Cerebellar cortex (tissue), 1 donor: Measurements from ENCODE around the gene TBC1D16.

Experiments used
- DNase-seq: peaks from one replicate; pipeline ENCODE4 v3.0.0-alpha.2; 2015; ENCODE audit warnings: low spot score

Gene TBC1D16, protein sequence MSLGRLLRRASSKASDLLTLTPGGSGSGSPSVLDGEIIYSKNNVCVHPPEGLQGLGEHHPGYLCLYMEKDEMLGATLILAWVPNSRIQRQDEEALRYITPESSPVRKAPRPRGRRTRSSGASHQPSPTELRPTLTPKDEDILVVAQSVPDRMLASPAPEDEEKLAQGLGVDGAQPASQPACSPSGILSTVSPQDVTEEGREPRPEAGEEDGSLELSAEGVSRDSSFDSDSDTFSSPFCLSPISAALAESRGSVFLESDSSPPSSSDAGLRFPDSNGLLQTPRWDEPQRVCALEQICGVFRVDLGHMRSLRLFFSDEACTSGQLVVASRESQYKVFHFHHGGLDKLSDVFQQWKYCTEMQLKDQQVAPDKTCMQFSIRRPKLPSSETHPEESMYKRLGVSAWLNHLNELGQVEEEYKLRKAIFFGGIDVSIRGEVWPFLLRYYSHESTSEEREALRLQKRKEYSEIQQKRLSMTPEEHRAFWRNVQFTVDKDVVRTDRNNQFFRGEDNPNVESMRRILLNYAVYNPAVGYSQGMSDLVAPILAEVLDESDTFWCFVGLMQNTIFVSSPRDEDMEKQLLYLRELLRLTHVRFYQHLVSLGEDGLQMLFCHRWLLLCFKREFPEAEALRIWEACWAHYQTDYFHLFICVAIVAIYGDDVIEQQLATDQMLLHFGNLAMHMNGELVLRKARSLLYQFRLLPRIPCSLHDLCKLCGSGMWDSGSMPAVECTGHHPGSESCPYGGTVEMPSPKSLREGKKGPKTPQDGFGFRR

DNA sequence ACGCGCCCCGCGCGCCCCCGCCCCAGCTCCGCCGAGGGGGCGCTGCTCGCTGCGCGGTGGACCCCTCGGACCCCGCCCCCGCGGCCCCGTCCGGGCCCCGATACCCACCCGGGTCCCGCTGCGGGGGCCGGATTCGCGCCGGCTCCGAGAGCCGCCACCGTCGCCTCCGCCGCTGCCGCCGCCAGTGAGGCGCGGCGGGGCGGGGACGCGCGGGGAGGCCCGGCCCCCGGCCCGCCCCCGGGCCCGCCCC lies at the start of gene TBC1D16:
Gene TBC1D16 (minus strand): TSS at position 186 of the 250 bp plus-strand sequence. CDS start 22,325 bp downstream, outside the sequence.
- no peak for DNase-seq

DNA sequence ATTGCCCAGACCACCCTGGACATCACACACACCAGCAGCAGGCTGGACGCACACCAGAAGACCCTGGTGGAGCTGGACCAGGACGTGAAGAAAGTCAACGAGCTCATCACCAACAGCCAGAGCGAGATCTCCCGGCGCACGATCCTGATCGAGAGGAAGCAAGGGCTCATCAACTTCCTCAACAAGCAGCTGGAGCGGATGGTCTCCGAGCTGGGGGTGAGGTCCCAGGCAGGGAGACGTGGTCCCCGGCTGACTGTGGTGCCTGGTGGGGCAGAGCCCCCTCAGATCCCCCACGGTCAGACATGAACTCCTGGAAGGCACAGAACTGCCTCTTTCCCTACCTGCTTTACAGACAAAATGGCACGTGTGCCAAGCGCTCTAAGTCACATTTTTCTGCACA lies 49.1 kb upstream of the TBC1D16 start:
- no peak for DNase-seq

DNA sequence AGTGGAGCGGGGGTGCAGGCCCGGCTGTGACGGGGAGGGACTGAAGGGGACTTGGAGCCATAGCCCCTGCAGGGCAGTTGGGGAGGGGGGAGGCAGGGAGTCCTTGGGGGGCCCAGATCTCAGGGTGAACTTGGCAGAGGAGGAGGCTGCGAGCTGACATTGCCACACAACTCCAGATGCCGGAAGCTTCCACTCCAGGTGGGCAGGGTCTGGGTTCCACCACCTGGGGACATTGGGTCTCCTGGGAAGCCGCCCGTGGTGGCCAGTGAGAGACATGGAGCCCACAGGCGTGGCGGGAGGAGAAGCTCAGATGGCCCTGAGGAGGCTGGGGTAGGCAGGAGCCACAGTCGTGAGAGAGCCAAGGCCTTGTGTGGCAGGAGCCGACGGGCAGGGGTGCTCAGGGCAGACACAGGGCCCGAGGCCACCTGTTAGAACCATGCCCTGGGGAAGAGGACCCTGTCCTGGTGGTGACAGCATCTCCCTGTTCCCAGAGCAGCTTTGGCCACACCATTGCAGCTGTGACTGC lies 47.5 kb upstream of the TBC1D16 start:
- no peak for DNase-seq

DNA sequence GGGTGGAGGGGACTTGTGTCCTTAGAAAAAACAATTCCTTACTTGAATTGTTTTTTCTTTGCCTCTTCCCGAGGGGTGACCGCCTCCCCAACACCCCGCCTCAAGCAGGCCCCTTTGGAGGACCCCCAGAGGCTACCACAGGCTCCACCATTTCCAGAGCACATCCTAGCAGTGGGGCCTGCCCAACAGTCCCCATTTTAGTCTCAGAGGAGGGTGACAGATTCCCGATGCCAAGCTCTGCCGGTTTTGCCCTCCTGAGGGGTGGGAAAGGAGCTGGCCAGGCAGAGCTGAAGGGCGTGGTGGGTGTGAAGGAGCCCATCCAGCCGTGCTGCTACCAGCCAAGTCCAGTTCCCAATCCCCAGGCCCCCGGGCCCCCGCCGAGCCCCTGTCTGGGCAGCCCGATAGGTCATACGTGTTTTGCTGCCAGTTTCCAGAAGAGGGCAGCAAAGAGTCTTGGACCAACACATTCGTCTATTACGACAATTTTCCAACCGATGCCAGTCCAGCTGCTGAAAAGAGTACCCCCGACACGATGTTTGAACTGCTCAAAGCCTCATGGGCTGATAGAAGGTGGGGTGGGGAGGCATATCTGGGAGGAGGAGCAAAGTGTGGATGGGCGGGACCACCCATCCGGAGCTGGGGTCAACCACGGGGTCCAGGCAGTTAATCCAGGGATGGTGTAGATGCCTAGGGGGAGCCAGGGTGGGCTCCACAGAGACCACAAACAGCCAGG lies 46.9 kb upstream of the TBC1D16 start:
- peak; percentile 71 for DNase-seq

DNA sequence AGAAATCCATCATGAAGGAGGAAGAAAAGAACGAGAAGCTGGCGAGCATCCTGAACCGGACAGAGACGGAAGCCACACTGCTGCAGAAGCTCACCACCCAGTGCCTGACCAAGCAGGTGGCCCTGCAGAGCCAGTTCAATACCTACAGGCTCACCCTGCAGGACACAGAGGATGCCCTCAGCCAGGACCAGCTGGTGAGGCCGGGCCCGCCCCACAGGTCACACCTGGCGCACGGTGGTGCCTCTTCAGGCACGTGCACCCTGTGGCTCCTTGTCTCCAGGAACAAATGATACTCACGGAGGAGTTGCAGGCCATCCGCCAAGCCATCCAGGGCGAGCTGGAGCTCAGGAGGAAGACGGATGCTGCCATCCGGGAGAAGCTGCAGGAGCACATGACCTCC lies 45.9 kb upstream of the TBC1D16 start:
- DNase-seq: no peak

DNA sequence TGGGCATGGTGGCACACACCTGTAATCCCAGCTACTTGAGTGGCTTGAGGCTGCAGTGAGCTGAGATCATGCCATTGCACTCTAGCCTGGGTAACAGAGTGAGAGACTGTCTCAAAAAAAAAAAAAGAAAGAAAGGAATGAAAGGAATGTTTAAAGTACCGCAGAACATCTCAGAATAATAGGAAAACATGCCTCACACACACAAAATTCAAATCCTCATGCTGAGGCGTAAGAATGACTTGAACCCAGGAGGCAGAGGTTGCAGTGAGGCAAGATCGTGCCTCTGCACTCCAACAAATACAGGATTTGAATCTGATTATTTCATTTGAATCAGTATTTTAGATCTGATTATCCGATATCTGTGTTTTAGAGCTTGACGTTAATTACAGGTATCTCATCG lies 44.4 kb upstream of the TBC1D16 start:
- no peak for DNase-seq

DNA sequence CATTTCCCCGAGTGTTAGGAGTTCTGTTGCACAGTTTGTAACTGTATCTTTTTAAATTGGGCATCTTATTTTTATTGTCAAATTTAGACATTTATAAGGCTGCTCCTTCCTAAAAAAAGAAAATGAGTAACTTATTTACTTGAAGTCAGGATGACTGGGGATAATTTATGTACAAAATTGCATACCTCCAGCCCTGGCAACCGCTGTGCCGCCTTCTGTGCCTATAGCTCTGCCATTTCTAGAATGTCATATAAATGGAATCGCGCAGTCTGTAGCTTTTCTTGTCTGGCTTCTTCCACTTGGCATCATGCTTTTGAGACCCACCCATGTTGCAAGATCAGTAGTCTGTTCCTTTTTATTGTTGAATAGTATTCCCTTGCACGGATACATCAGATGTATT lies 36.7 kb upstream of the TBC1D16 start:
- DNase-seq: no peak

DNA sequence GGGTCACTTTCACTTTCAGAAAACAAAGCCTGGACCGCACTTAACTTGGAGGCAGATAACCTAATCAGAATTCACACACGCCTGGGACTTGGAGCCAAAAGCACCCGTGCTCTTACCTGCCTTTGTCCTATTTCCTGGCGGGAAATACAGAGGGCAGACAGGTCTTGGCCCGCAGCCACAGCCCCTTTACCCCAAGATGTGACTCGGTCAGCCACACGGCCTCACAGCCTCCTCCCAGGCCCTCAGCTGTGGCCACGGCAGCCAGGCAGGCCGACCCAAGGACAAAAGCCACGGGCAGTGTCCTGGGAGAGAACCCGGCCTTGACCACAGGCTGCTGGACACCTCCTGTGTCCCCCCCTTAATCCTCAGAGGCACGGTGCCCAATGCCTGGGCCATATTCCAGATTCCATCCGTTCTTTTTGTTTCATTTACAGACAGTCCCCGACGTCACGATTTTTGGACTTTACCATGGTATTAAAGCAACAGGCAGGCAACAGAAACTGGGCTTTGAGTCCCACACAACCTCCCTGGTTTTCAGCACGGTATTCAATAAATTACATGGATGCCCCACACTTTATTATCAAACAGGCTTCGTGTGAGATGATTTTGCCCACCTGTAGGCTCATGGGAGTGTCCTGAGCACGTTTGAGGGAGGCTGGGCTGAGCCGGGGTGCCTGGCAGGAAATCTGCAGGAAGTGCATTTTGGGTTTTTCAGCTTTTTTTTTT lies 35.6 kb upstream of the TBC1D16 start:
- DNase-seq: peak; percentile 61

DNA sequence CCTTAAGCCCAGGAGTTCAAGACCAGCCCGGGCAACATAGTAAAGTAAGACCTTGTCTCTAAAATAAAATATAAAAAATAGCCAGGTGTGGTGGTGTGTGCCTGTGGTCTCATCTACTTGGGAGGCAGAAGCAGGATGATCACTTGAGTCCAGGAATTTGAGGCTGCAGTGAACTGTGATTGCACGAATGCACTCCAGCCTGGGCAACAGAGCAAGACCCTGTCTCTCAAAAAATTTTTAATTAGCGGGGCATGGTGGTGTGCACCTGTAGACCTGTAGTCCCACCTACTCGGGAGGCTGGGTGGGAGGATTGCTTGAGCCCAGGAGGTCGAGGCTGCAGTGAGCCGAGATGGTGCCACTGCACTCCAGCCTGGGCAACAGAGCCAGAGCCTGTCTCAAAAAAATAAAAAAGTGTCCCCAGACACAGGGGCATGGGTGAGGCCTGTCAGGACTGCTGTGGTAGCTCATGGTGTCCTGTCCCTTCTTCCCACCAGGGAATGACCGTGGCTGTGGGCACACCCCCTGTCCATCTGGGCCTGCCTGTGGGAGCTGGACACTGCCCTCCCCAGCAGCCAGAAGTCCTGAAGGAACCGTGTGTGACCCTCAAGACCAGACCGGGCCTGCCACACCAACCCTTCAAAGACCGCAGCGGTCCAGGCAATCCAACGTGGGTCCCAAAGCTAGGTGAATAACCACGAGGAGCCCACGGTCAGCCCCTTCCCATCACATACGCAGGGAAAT lies 34.9 kb upstream of the TBC1D16 start:
- DNase-seq: no peak

DNA sequence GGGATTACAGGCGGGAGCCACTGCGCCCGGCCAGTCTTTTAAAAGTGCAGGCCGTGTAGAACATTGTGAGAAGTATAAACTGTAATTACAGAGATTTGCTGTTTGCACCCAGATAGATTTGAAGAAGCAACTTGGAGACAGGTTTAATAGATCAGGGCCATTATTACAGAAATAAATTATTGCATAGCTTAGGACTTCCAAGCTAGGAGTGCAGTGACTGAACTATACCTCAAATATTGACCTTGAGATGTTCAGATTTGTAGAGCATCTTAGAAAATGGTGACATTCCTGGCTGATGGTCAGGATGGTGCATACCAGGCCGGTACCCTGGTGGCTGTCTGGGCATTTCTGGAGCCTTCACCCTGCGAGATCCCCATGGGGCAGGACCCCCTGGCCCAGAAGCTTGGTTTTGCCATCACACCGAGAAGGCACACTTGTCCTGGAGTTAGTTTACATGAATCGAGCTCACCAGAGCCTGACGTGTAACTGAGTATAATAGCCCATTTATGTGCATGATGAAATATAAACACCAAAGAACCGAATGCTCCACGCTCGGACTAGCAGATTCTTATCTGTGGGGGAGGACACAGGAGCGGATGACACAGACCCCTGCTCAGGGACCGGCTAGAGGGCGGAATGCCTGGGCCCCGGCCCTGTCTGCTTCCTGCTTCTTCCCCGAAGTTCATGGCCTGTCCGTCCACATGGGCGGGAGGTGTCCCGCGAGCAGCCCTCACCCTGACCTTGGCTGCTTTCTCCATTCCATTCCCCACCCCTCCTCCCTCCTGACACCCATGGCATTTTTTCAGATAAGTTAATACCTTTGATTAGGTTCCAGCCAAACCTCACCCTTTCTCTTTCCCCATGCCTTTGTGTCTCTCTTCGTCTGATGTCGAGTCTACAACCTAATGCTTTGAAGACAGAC lies 32.9 kb upstream of the TBC1D16 start:
- DNase-seq: no peak

DNA sequence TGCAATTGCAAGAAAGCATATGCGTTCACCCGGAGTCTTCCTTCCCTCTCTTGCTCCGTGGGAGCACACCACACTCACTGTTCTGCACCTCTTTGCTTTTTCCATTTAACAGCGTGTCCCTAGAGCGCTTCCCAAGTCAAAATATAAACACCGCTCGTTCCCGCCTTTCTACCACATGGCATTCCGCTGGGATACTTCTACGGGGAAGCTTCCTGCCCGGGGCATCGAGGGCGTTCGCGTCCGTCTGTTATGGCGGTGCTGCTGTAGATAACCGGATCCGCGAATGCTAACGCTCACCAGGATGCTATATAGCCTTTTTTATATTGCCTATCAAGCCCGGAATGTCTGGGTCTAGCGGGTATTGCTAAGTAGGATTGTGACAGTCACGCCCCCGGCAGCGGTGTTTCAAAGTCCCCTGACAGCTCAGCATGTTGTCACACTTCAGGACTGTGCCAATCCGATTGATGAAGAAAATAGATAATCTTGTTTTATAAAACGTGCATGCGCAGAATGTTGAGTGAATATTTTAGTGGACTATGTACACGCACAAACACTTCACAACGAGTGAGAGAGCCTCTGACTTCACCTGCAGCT lies 31.8 kb upstream of the TBC1D16 start:
- DNase-seq: no peak

DNA sequence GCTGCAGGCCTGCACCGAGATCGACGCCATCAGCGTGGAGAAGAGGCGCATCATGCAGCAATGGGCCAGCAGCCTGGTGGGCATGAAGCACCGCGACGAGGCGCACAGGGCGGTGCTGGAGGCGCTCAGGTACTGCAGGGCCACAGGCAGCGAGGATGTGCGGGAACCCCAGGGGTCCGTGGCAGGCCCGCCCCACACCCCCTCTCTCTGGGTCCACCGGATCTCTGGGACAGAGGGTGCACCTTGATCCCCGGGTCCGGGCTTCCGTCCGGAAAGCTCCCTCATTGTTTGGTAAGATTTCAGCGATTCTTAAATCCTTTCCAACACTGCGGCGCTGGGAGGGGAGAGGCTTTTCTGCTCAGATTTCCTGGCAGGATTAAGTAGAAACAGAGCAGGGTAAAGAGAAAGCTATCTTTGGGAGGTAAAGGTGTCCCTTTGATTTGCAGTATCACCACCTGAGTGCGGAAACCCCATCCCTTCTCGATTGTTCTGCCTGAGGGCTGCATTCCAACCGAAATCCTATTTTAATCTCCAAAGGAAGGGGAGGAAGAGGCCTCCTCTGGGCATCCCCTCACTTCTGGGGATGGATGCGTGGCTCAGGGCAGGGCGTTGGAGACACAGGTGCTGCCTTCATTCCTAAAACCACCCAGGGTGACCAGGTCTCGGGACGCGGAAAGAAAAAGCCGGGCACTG lies 30.0 kb upstream of the TBC1D16 start:
- no peak for DNase-seq

DNA sequence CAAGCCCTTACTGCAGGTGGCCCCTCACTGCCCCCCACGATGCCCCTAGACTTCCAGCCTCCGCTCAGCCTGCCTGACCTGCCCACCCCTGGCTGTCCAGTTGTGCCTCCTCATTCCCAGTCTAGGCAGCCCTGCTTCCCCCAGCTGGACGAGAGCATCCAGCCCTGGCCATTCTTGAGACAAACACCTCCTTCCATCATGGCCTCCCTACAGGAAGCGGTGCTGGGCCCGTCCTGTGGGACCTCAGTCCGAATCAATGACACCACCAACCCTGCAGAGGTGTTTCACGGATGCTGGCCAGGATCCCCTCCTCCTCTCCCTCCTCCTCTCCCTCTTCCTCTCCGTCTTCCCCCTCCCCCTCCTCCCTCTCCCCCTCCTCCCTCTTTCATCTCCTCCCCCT lies 29.0 kb upstream of the TBC1D16 start:
- no peak for DNase-seq

DNA sequence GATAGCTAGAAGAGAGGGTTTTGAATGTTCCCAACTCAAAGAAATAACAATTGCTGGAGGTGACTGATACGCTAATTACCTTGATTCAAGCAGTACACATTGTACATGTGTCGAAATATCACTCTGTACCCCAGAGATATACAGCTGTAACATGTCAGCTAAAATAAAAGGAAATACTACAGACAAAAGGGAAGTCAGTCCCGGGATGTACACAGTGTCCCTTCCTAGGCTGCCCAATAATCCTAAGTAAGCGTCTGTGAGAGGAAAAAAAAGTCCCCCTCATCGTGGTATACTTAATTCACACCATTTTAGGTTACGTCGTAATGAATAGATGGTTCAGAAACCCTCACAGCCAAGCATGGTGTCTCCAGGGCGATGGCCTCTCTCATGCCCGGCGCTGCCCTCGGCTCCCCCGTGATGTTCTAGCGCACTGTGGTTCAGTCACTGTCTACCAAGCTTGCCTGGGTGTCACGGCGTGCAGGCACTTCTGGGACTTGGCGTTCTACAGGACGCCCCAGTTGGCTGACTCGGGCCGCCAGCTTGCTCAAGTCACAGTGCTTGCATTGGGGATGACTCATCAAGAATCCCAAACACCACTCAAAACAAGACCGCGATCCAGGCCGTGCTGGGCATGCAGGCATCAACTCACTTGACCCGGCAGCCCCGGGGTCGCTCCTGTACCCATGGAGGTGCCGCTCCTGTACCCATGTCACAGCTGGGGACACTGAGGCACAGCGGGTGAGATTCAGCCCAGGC lies 28.3 kb upstream of the TBC1D16 start:
- DNase-seq: no peak

DNA sequence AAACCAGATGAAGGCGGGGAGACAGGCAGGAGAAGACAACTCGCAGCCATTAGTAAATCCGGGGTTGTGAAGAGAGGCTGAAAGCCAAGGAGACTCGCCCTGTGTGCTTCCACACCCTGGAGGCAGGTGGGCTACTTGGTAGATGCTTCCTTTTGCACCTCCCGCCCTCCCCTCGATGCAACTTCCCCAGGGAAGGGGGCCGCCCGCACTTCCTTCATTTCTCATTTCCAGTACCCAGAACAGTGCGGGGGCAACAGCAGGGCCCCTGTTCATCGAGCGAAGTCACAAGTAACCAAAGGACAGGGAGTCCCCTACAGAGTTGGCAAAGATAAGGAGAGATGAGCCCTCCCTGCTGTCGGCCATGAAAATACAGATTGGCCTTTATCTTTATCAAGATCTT lies 25.7 kb upstream of the TBC1D16 start:
- DNase-seq: no peak

DNA sequence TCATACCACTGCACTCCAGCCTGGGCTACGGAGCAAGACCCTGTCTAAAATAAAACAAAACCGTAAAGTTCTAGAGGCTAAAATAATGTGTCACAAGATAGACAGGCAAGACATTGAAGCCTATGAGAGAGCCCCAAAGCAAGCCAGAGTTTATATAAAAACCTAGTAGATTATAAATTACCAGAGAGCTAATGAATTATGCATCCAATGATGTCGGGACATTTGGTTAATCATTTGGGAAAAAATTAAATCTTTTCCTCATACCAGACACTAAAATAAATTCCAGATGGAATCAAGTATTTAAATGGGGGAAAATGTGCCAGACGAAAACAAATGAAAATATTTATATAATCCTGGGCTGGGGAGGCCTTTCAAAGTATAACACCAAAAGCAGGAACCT lies 25.0 kb upstream of the TBC1D16 start:
- no peak for DNase-seq

DNA sequence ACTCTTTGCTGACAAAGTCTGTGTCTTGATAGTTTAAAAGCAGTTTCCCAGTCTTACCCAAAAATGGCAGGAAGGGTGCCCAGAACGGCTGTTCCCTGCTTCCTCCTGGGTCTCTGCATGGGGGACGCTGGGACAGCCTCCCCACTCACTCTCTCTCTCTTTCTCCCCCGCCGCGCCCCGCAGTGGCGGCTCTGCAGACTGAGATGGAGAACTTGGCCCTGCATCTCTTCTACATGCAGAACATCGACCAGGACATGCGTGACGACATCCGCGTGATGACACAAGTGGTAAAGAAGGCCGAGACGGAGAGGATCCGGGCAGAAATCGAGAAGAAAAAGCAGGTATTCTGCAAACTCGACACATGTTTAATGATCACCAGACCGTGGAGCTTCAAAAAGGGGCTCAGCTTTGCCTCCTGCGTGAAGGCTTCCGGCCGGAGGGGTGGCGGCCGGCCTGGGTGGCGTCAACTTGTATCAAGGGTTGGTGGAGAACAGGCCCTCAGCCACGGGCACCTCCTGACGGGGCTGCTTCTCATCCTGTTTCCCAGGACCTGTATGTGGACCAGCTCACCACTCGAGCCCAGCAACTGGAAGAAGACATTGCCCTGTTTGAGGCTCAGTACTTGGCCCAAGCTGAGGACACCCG lies 22.8 kb upstream of the TBC1D16 start:
- no peak for DNase-seq

DNA sequence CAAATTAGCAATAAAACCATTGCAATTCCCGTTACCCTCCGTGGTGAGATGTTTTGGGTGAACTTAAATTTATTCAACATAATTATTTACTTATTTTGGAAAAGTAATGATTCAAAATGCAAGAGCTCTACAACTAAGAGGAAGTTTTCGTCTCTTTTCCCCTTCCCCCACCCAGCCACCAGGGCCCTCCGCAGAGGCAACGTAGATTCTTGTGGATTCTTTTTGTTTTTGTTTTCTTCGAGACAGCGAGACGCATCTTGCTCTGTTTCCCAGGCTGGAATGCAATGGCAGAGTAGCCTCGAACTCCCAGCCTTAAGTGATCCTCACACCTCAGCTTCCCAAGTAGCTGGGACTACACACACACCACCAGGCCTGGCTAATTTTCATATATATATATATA lies 19.9 kb upstream of the TBC1D16 start:
- DNase-seq: no peak
